HG03064 (cell line): ENCODE measurements around the gene CFAP299.
"Not testable (repeated sequence)": the region's sequence is repeated elsewhere in the genome, so short reads cannot be mapped to it uniquely, and the experiment has no call there.

Experiments
- ATAC-seq: cut with Tn5 transposase; IDR thresholded peaks from one replicate; pipeline ENCODE4 v1.9.1; 2021; ENCODE audit warnings: low read depth; ENCODE audit not compliant: unreplicated experiment

Gene CFAP299

DNA sequence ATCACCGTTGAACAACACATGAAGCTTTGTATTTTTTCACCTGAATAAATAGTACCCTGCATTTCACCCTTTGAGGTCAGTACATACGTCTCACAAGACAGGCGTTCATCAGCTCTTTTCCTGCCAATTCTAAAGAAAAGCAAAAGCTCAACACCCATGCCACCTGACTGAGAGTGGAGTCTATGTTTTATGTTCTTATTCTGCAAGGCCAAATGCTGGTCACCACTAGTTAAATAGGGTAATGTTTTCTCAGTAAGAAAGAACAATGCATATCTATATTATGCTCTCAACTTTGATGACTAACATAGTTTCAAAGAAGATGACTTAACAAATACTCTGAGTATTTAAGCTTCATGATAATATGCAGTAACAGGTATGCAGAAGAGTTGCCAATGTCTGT lies 358.6 kb downstream of the CFAP299 start:
- ATAC-seq = no peak

DNA sequence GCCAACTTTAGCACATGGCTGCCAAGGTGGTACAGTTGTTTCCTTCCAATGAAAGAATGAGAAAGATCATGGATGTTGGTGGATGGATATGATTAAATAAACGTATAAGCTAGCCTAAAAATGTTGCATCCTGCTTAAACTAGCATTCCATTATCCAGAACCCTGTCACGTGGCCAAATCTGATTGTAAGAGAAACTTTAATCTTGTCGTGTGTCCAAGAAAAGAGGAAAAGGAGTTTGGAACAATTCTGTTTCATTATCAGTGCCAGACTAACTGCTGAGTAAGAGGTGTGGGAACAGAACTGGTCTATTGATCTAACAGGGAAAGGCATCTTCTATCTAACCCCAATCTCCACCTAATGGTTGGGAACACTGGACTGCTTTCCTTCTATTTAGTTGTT lies 369.8 kb downstream of the CFAP299 start:
- no peak for ATAC-seq

DNA sequence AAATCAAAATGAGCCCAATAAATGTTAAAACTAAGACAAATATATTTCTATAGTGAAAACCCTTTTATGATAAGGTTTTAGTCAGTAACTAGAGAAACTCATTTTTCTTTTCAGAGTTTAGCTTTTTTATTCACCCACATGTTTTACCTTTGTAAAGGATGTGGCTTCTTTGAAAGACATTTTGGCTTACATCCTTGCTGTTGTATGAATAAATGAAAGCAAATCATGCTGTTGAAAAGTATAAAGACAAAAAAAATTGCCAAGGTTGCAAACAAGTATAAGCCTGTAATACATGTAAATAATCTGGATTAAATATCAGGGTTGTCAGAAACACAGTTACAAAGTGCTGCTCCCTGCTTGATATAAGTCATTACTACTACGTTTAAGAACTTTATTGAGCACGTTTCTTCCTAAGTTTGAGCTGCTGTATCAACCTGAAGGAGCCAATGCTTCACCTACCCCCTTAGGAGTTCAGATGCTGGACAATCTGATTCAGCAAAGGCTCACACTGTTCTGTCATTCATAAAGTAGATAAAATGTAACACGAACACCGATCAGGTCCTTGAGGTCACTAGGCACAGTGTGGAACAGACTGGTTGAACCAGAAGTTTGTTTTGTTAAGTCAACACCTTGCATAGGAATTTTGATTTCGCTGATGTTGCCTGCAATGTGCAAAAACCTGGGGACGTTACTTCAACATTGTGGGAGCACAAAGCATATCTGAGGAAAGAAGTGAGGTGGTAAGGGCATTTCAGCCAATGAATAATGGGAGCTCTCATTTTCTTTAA lies 373.7 kb downstream of the CFAP299 start:
- ATAC-seq = no peak

DNA sequence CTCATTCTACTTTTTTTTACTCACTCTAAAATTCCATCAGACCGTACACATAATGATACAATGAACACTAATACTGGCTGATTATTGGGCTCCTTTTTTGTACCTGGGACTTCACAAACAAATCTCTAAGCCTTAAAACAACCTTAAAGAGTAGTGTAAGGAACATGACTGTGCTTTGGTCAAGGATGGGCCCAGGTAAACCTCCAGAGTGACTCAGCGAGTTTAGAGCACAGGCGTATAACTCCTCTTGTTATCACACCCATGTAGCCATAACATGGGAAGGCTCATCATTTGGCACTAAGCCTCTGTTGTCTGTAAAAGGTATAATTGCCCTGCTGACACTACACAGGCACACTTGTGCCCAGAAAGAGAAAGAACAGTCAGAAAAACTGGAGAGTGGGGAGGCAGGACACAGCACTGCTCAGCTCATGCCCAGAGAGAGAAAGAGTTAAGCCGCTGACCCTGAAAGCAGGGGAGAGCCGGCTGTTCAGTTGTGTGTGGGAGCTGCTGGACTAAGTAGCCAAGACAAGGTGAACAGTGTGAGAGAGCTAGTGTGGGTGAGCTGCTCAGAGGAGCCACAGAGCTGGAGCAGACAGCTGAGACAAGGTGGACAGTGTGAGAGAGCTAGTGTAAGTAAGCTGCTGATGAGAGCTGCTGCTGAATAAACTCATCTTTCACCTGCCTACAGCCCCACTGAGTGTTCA lies 375.4 kb downstream of the CFAP299 start:
- no peak for ATAC-seq

DNA sequence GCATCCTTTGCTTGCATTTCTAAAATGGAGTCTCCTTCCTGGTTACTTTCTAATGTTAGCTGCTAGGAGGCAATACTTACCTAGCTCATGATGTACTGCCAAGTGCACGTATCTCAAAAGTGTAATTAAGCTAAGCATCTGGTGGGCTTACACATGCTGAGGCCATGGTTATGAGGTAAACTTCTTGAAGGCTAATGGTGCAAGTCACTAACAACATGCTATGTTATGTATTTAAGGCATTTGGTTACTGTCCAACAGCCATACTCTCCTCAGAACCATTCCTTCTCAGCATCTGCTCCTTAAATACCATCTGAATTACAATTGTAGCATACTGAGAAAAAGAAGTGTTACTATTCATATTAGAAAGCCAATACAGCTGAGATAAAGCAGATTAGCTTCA lies 376.4 kb downstream of the CFAP299 start:
- ATAC-seq = no peak

DNA sequence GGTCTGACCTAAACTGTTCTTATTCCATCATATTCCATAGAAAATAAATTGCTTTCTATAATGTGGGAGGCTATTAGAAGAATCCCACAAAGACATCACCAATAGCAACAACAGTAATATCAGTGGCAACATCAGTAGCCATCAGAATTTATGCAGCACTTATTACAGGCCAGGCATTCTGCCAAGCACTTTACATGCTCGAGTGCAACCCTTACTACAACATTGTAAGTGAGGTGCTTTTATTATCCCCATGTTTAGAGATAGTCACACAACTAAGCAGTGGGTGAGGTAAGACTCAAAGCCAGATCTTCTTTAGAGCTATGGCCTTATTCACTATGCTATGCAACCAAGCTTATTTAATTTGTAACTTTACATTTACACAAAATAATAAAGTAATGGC lies 377.9 kb downstream of the CFAP299 start:
- no peak for ATAC-seq

DNA sequence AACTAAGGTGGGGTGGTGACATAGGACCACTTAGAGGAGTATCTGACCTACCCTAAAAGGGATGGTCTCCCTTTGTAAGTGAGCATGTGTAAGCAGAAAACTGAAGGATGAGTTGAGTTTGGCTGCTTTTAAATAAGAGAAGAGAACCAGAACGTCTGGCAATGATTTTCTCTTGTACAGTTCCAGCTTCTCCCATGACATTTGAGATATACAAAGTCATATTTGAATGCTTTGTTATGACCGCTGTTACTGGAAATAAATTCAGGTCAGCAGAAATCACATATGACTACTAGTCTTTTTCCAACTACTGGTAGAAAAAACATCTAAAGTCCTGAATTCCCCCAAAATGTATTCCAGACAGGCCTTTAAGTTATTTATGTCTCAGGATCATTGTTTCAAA lies 381.7 kb downstream of the CFAP299 start:
- ATAC-seq = no peak

DNA sequence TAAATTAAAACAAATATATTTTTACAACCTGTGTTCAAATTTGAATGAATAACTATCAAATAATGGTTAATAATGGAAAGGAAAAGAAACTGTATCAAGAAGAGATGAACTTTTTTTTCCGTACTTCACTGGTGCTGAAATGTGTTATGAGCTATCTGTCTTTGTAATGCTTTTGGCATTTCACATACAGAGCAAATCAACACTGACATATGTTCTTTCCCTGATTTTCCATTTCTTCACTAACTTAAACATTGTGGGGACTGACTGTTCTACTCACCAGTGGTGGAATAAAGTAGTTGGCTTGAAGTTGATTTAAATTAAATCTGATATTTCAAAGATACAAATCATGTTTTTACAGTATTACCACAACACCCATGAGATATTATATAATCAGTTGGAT lies 390.9 kb downstream of the CFAP299 start:
- ATAC-seq = no peak

DNA sequence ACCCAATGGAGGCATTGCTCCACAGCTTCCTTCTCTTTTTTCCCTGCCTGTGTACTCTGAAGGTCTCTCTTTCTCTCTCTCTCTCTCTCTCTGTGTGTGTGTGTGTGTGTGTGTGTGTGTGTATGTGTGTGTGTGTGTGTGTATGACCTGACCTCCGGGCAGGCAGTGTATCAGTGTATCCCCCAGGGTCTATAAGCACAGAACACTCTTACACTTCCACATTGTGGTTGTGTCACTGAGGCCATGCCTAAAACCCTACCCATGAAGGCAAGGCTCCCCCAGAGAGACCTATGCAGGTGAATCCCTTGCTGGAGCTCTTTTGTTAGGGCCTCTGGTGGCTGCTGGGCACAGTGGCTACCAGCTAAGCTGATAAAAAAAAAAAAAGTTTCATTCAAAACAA lies 394.6 kb downstream of the CFAP299 start:
- no peak for ATAC-seq

DNA sequence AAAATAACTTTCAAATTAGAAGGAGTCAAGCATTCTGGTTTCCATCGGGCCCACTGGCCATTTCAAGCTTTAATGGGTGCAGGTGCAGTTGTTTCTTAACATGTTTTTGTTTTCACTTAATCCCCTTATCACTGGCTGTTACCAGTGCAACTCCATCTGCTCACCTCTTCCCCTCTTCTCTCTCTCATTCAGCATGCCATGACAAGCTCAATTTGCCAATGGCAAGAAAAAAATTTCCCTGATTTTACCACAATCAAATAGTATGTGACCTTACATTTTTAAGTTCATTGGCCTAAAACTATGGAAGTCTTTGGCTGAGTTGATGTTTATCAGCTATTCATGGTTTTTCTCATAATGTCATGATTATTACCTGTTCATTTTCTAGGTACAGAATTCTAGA lies 395.9 kb downstream of the CFAP299 start:
- no peak for ATAC-seq

DNA sequence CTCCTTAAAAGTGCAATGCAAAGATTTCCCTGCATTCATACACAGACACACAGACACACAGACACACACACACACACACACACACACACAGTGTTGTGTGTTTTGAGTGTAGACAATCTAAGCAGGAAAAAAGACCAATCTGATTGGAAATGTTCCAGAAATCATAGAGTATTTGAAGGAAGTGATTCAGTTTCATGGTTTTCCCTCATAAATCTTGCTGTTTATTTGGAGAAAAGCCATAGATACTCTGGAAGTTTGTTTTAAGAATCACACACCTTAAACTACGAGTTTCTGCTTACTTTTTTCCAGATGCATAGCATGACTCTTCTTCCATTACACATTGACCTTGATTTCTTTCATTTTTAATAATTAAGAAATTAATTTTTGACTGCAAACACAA lies 396.5 kb downstream of the CFAP299 start:
- ATAC-seq = no peak

DNA sequence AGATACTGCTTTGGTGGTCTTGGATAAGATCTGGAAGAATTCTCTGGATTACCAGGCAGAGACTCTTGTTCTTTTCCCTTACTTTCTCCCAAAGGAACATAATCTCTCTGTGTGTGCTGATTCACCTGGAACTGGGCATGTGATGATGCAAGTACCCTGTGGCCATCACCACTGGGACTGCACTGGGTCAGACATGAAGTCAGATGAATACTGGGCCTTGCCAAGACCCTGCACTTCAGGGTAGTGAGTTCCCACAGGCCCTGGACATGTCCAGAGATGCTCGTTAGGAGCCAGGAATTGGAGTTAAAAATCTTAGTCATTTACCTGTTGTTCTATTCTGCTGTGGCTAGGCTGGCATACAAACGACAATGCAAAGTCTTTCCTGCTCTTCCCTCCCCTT lies 404.8 kb downstream of the CFAP299 start:
- no peak for ATAC-seq

DNA sequence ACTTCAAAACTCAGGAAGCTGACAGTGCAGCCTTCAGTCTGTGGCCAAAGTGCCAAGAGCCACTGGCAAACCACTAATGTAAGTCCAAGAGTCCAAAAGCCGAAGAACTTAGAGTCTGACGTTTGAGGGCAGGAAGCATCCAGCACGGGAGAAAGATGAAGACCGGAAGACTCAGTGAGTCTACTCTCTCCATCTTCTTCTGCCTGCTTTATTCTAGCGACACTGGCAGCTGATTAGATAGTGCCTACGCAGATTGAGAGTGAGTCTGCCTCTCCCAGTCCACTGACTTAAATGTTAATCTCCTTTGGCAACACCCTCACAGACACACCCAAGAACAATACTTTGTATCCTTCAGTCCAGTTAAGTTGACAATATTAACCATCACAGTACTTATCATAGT lies 414.0 kb downstream of the CFAP299 start:
- not testable (repeated sequence) for ATAC-seq

DNA sequence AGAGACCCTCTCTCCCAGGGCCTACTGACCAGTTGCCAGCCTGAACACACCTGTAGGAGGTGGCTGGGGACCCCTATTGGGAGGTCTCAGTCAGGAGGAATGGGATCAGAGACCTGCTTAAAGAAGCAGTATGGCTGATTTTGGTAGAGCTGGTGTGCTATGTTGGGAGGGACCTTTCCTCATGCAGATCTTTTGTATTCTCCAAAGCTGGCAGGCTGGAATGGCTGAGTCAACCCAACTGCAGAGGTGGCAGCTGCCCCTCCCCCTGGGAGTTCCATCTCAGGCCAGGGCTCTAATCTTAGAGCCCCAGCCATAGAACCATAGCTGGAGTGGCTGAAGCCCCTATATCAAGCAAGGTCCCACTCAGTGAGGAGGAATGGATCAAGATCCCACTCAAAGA lies 415.7 kb downstream of the CFAP299 start:
- no peak for ATAC-seq

DNA sequence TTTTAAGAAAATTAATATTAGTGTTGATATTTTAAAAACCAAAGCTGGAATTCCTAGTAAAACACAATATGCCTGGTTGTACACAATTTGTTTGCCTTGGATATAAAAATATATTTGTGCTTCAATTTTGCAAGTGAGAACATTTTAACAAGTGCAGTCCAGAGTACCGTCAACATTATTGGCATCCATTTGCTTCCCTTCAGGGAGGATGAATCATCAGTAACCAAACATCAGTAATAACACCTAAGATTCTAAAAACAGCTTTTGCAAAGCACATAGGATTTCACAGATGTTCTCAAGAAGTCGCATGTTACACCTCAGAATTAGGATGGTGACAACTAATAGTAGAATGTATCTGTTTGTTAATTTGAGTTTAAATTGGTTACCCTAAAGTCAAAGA lies 432.4 kb downstream of the CFAP299 start:
- no peak for ATAC-seq

DNA sequence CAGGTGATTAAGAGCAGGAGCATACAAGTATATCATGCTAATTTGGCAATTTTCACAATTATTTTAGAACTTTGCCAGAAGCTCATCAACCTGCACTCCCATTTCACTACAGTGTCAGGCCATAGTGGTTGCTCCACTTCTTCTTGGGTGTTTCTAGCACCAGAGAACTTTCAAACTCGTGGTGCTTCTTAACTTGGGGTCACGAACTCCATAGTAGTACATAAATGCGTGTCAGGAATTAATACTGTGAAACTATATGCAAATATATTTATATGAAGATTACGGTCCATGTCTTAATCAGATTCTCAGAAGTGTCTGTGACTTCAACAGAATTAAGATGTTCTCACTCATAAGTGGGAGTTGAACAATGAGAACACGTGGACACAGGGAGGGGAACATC lies 440.6 kb downstream of the CFAP299 start:
- no peak for ATAC-seq

DNA sequence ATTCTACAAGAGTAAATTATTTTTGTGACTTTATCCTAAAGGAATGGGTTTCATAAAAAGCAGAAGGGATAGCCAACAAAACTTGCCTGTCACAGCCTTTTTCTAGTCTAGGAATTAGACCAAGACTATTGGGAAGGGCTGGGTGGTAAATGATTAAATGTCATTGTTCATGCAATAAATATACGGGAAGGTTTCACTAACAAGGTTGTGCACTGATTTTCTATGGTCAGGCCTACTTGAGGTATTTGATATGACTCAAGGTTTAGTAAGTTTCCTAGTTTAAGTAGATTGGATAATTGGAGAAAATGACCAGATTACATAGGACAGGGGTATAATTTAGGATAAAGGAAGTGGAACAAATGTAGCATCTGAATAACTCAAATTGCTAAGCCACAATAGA lies 445.9 kb downstream of the CFAP299 start:
- ATAC-seq = no peak

DNA sequence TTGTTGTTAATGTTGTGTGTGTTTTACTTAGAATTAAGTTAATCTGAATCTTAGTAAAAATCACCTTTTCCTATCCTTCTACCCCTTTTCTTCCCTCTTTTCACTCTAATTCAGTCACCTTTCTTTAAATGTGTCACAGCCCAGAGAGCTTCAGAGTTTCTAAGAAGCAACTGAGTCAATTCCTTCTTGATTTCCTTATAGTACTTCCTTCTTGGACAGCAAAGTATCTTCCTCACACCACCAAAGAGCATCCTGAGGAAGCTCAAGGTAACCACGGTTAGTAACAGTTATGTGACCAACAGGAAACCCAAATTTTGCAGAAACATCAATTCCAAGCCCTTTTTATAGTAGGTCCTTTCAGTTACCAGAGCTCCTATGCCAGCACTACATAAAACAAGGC lies 451.8 kb downstream of the CFAP299 start:
- no peak for ATAC-seq

DNA sequence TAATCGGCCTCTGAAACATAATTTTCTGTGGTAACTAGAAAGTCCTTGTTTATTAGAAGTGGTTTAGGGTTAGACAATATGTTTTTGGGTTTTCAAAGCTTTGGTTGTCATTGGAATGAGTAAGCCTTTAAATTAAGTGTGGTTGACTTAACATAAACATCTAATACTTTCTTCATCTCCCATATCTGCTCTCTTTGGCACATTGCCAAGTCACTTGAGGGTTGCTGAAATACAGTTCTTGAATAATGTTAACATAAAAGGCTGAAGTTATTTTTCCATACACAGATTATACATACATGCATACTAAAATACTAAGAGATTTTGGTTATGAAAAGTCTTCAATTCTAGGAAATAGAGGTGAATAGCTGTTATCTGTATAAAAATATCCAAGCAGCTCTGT lies 453.3 kb downstream of the CFAP299 start:
- no peak for ATAC-seq

DNA sequence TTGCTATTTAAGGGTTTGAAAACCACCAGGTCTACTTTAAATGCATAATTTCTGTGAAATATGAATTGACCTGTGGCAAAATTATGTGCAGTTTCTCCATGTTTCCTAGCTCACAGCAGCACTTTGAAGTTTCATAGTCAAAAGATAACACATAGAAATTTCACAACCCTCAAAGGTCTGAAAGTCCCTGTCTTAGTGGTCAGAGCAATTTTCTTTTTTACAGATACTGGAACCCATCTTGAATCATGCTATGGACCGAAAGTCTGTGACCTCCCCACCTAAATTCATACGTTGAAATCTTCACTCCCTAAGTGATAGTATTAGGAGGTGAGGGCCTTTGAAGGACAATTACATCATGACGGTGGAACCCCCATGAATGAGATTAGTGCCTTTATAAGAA lies 454.6 kb downstream of the CFAP299 start:
- ATAC-seq = no peak

DNA sequence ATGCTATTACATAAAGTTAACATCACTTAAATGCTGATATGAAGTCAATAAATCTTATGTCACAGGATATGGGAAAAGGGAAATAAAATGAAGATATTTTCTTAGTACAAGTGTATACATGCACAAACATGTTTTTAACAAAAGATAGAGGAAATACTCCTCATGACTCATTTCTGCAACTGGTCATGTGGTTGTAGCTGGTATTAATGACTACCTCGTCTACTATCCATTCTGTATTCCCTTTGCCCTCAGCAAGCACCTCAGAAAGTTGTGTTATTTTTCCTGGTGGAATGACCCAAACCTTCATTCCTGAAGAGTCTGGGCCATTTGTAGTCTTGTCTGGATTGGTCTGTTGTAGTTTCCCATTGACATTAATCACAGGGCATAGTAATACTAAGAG lies 458.1 kb downstream of the CFAP299 start:
- not testable (repeated sequence) for ATAC-seq

DNA sequence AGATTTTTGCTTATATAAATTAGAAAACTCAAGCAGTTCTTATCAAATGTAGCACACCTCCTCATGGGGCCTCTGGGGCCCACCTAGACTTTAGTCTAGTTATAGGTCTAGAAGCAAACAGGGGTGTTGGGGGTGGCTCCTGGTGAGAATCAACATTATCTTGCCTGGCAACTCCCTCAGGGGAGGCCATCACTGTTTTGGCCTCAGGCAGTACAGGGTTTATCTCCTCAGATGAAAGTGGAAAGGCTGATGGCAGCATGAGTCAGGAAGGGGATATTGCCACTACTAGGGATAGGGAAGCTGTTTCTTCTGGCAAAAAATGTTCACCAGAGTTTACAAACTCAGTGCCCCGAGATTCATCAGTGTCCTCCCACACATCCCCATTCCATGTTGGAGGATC lies 462.6 kb downstream of the CFAP299 start:
- ATAC-seq = no peak
